ENCODE results near the gene CDK4.

GRCh38 chr12:57753756-57754337 lies 1.7 kb upstream of the CDK4 start:
- TF ChIP-seq POLR2A (IDR thresholded peaks at IDR 0.05) (no peak), CTCF (IDR thresholded peaks at IDR 0.05) (no peak)

Data from esophagus squamous epithelium (tissue), 4 donors.